ENCODE data around the gene NT5C1A.
A peak's percentile ranks its signal among the peaks of the same experiment; 100 is the strongest.

Gene NT5C1A

DNA sequence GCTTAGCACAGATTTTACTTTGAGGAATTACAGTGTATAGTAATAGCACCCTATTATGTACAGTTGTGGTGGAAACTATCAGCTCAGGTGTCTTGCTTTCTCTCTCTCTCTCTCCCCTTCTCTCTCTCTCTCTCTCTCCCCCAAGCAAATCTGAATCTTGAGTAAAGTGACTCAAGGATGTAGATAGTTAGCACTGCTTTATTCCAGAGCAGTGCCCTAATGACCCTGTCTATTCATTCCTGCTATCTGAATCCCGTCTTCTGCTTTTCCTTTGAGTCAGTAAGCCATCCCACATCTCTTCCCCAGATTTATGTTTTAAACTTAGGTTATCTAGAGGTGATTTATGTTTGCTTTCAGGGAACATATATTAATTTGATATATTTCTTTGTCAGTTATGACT lies 24.5 kb upstream of the NT5C1A start:
- peaks cover 8% of the 10 kb centered on the region for H3K4me1 ChIP-seq (ENCODE audit: insufficient read depth, insufficient read length)
- no peak for TF ChIP-seq YY1 (IDR thresholded peaks at IDR 0.05; ENCODE audit: insufficient read depth, insufficient read length)
- peak; percentile 6 for TF ChIP-seq SUZ12 (IDR thresholded peaks at IDR 0.05; ENCODE audit: extremely low read depth, insufficient read depth, insufficient read length)
- TF ChIP-seq ZNF274 (IDR thresholded peaks at IDR 0.05; ENCODE audit: low read depth, low read length): no peak
- no peak for DNase-seq (ENCODE audit: low read depth, low spot score)
- H3K9me3 ChIP-seq (ENCODE audit: insufficient read depth, low read length): no peaks in the 10 kb centered on the region
- H3K27me3 ChIP-seq (ENCODE audit: insufficient read depth, insufficient read length): peaks cover 100% of the 10 kb centered on the region
- no peak overlapping the region for H3K9ac ChIP-seq (ENCODE audit: insufficient read length, low read depth)
- no peaks in the 10 kb centered on the region for H3K36me3 ChIP-seq (ENCODE audit: insufficient read depth, insufficient read length, low read length)
- no peak overlapping the region for H3K4me3 ChIP-seq (ENCODE audit: insufficient read length, low read depth)

DNA sequence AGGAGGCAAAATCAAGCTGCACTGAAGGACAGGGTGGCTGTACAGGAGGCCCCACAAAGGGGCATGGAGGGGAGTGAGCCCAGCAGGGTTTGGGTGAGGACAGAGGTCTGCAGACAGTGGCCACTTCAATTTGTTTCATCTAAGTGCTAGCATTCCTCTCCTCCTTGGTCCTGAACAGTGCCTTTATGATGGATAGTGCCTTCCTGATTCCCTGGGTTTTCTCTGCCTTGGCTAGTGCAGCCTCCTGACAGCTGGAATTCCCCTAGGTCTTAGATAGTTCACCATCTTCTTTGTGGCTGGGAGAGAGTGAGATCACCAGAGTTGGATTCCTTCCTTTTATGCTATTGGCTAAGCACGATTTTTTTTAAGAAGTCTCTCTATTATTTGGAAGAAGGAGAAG lies 23.1 kb upstream of the NT5C1A start:
- Histone ChIP-seq H3K4me1 (ENCODE audit: insufficient read depth, insufficient read length) (peaks cover 11% of the 10 kb centered on the region), H3K4me3 (ENCODE audit: insufficient read length, low read depth) (no peak overlapping the region), H3K9me3 (ENCODE audit: insufficient read depth, low read length) (no peaks in the 10 kb centered on the region), H3K9ac (ENCODE audit: insufficient read length, low read depth) (no peak overlapping the region), H3K27me3 (ENCODE audit: insufficient read depth, insufficient read length) (peaks cover 100% of the 10 kb centered on the region), H3K36me3 (ENCODE audit: insufficient read depth, insufficient read length, low read length) (no peaks in the 10 kb centered on the region)
- no peak for TF ChIP-seq YY1 (IDR thresholded peaks at IDR 0.05; ENCODE audit: insufficient read depth, insufficient read length)
- peak; percentile 40 for TF ChIP-seq SUZ12 (IDR thresholded peaks at IDR 0.05; ENCODE audit: extremely low read depth, insufficient read depth, insufficient read length)
- no peak for DNase-seq (ENCODE audit: low read depth, low spot score)

GRCh38 chr1:39694026-39694425 lies 22.1 kb upstream of the NT5C1A start:
- TF ChIP-seq ZNF274 (IDR thresholded peaks at IDR 0.05; ENCODE audit: low read depth, low read length) (no peak), YY1 (IDR thresholded peaks at IDR 0.05; ENCODE audit: insufficient read depth, insufficient read length) (no peak), SUZ12 (IDR thresholded peaks at IDR 0.05; ENCODE audit: extremely low read depth, insufficient read depth, insufficient read length) (no peak)
- Histone ChIP-seq H3K4me1 (ENCODE audit: insufficient read depth, insufficient read length) (peaks cover 11% of the 10 kb centered on the region), H3K9me3 (ENCODE audit: insufficient read depth, low read length) (no peaks in the 10 kb centered on the region), H3K4me3 (ENCODE audit: insufficient read length, low read depth) (no peak overlapping the region), H3K27me3 (ENCODE audit: insufficient read depth, insufficient read length) (peaks cover 100% of the 10 kb centered on the region), H3K36me3 (ENCODE audit: insufficient read depth, insufficient read length, low read length) (no peaks in the 10 kb centered on the region), H3K9ac (ENCODE audit: insufficient read length, low read depth) (no peak overlapping the region)
- DNase-seq (ENCODE audit: low read depth, low spot score): no peak

- H3K27me3 ChIP-seq (ENCODE audit: insufficient read depth, insufficient read length): peaks cover 100% of the 10 kb centered on the region
- no peak for DNase-seq (ENCODE audit: low read depth, low spot score)
Measured at GRCh38 chr1:39692152-39693074, 20.5 kb upstream of the NT5C1A start.

GRCh38 chr1:39691383-39692151 lies 19.7 kb upstream of the NT5C1A start, which contains the start of gene HPCAL4:
Gene HPCAL4, minus strand, starts transcription at chr1:39691433. Its CDS starts 6,830 bp downstream, at chr1:39684603.
- Histone ChIP-seq H3K9me3 (ENCODE audit: insufficient read depth, low read length) (no peaks in the 10 kb centered on the region), H3K4me1 (ENCODE audit: insufficient read depth, insufficient read length) (peaks cover 11% of the 10 kb centered on the region), H3K9ac (ENCODE audit: insufficient read length, low read depth) (no peak within 1 kb of the TSS), H3K4me3 (ENCODE audit: insufficient read length, low read depth) (peak within 1 kb of the TSS; percentile 13), H3K27me3 (ENCODE audit: insufficient read depth, insufficient read length) (peaks cover 100% of the 10 kb centered on the region), H3K36me3 (ENCODE audit: insufficient read depth, insufficient read length, low read length) (no peaks in the 10 kb centered on the region)
- DNase-seq (ENCODE audit: low read depth, low spot score): peak; percentile 89
- peak; percentile 81 for TF ChIP-seq SUZ12 (IDR thresholded peaks at IDR 0.05; ENCODE audit: extremely low read depth, insufficient read depth, insufficient read length)
- no peak for TF ChIP-seq ZNF274 (IDR thresholded peaks at IDR 0.05; ENCODE audit: low read depth, low read length)

More at GRCh38 chr1:39692152-39693074, 20.5 kb upstream of the NT5C1A start:
- no peaks in the 10 kb centered on the region for H3K9me3 ChIP-seq (ENCODE audit: insufficient read depth, low read length)
- no peak overlapping the region for H3K4me3 ChIP-seq (ENCODE audit: insufficient read length, low read depth)
- no peaks in the 10 kb centered on the region for H3K36me3 ChIP-seq (ENCODE audit: insufficient read depth, insufficient read length, low read length)
- peaks cover 11% of the 10 kb centered on the region for H3K4me1 ChIP-seq (ENCODE audit: insufficient read depth, insufficient read length)
- no peak for TF ChIP-seq YY1 (IDR thresholded peaks at IDR 0.05; ENCODE audit: insufficient read depth, insufficient read length)
- no peak for TF ChIP-seq SUZ12 (IDR thresholded peaks at IDR 0.05; ENCODE audit: extremely low read depth, insufficient read depth, insufficient read length)
- no peak for TF ChIP-seq ZNF274 (IDR thresholded peaks at IDR 0.05; ENCODE audit: low read depth, low read length)
- H3K9ac ChIP-seq (ENCODE audit: insufficient read length, low read depth): no peak overlapping the region

DNA sequence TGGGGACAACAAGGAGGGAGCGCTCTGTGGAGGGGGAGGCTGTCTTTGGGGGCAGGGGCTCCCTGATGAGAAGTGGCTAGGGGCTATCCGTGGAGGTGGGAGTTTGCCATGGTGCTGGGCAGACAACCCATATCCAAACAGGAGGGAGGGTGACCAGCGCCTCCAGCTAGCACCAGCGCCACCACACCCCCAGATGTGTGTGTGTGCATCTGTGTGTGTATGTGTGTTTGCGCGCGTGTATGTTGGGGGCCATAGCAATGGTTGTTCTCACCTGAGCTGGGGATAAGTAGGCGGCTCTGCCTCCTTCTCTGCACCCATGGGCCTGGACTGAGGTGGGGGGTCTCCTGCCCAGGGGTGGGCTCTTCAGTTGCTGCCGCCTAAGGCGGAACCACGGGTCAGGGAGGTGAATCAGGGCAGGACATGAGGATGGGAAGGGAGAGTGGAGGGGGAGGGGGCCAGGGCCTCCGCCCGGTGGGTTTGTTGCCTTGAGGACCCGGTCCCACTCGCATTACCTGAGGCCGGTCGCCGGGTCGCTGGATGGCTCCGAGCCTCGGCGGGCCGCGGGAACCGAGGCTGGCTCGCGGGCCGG lies 19.0 kb upstream of the NT5C1A start:
- Histone ChIP-seq H3K4me3 (ENCODE audit: insufficient read length, low read depth) (peak overlapping the region; percentile 13), H3K27me3 (ENCODE audit: insufficient read depth, insufficient read length) (peaks cover 100% of the 10 kb centered on the region), H3K9ac (ENCODE audit: insufficient read length, low read depth) (no peak overlapping the region), H3K9me3 (ENCODE audit: insufficient read depth, low read length) (no peaks in the 10 kb centered on the region), H3K36me3 (ENCODE audit: insufficient read depth, insufficient read length, low read length) (no peaks in the 10 kb centered on the region), H3K4me1 (ENCODE audit: insufficient read depth, insufficient read length) (peaks cover 11% of the 10 kb centered on the region)
- DNase-seq (ENCODE audit: low read depth, low spot score): no peak
- TF ChIP-seq ZNF274 (IDR thresholded peaks at IDR 0.05; ENCODE audit: low read depth, low read length) (no peak), SUZ12 (IDR thresholded peaks at IDR 0.05; ENCODE audit: extremely low read depth, insufficient read depth, insufficient read length) (no peak), YY1 (IDR thresholded peaks at IDR 0.05; ENCODE audit: insufficient read depth, insufficient read length) (no peak)

Measured in NT2/D1 (cell line).